Measurements from ENCODE around the gene SLC45A1.
"Not testable (repeated sequence)": the region's sequence is repeated elsewhere in the genome, so short reads cannot be mapped to it uniquely, and the experiment has no call there.

The SLC45A1 gene

DNA sequence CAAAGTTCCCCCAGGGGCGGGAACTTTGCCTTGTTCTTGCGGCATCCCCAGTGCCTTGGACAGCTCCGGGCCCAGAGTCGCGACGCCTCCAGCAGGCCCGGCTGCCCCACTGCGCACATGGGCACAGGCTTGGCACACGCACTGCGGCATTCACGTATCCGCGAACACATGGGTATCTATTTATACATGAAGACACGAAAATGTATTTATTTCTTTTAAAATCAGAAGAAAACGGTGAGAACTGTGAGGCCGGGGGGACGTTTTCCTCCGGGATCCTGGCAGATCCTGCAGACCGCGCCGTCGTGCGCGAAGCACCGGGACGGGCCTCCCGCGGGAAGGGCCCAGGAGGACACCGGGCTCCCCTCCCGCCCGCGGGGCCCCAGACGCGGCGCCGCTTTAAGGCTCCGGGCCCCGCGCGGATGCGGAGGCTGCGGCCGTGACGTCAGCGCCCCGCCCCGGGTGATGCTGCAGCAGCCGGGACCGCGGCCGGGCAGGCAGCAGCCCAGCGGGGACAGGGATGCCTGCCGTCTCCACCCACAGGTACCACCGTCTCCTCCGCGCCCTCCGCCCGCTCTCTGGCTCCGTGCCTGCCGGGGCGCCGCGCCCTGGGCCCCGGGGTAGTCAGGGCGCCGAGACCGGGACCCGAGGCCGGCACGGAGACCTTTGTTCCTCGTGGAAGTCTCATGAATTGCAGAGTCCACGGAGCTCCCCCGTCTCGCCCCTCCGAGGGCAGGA lies at the start of gene SLC45A1:
Gene SLC45A1, plus strand, starts transcription at position 468 of the 735 bp plus-strand sequence. CDS start 6,216 bp downstream, outside the sequence.
- DNase-seq: peak; percentile 70

DNA sequence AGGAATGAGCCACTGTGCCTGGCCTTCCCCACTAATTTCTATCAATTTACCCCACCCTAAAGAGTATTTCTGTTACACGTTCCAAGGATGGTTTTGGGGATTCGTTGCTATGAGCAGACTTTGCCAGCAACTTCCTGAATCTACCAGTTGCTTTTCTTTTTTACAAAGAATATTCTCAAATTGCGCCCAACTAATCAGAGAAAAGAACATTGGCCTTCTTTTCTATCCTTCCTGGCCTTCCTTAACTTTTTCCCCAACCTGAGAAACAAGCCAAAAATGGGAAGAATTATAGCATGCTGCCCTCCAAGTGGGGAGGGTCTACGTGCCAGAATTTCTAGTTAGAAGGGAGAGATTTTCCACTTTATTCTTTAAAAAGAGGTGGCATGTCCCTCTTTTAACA lies 44.9 kb upstream of the SLC45A1 start:
- DNase-seq: no peak

DNA sequence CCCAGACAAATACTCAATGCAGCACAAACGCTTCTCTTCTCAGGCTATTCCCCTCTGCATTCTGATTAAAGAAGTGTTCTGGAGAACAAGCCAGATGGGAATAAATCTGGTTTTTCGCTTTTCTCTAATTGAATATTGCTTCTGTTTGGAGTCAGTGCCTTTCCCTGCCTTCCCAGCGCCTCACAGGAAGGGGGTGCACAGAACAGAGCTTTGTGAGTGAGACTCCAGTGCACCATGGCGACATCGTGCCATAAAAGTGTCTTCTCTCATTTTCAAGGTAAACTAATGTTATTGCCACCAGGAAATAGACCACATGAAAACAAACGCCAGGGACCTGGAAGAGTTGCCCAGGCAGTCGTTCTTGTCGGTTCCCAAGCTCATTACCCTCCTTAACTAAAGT lies 43.6 kb upstream of the SLC45A1 start:
- no peak for DNase-seq

DNA sequence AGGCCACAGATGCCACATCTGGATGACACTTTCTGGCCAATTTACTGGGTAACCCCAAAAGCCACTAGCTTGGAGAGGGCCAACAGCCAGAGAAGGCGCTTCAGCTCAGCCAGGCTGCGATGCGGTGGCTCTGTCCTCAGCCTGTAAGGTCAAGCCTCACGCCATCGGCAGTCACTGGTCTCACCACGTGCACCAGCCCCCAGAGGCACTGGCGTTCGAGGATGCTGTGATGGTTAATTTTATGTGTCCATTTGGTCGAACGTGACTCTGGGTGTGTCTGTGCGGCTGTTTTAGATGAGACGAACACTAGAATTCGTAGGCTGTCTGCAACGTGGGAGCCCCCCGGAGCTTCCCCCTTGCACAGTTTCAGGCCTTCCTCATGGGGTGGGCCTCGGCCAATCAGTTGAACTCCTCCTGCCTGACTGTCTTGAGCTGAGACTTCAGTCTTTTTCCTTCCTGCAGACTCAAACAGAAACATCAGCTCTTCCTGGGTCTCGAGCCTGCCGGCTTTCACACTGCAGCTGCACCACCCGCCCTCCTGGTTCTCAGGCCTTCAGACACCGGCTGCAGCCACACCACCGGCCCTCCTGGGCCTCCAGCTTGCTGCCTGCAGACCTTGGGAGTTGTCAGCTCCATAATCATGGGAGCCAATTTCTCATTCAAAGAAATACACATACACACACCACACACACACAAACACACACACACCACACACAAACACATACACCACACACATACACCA lies 41.6 kb upstream of the SLC45A1 start:
- DNase-seq: no peak

DNA sequence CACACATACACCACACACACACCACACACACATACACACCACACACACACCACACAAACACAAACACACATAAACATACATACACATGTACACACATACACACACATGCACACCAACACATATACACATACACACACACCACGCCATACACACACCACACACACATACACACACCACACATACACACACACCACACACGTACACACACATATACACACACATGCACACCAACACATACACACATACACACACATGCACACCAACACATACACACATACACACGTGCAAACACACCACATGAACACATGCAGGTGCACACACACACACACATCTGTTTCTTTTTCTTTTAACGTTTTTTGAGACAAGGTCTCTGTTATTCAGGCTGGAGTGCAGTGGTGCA lies 41.0 kb upstream of the SLC45A1 start:
- no peak for DNase-seq

DNA sequence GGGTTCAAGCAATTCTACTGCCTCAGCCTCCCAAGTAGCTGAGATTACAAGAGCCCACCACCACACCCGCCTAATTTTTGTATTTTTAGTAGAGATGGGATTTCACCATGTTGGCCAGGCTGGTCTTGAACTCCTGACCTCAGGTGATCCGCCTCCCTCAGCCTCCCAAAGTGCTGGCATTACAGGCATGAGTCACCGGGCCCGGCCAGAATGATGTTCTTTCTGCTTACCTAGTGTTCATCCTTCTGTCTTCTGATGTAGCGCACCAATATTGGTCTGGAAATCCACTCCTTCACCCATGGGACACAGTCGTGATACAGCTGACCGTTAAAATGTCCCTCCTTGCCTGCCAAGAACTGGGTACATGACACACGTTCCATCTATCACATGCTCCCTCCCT lies 39.2 kb upstream of the SLC45A1 start:
- DNase-seq: not testable (repeated sequence)

DNA sequence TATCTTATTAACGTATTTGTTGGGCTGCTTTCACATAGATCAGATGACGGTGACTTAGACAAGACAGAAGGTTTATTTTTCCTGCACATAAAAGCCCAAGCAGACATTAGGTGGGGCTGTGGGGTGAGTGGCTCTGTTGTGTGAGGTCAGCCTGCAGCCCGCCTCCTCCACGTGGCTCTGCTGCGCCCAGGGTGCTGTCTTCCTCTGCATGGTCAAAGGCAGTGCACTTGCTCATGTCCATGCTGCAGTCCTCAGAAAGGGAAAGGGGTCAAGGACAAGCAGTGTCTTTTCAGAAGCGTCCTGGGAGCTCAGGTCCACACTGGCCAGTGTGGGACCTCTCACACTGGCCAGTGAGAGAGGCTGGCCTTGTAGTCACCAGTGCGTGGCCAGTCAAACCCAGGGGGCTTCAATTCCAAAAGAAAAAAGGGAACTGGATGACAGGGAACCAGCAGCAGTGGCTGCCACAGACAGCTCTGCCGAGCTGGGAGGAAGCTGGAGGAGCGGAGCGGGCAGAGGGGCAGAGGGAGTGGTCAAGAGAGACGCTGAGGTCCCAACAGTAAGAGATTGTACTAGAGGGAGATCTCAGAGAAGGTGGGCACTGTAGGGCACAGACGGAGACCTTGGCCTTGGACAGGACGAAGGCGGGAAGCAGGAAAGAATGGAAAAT lies 35.9 kb upstream of the SLC45A1 start:
- no peak for DNase-seq

DNA sequence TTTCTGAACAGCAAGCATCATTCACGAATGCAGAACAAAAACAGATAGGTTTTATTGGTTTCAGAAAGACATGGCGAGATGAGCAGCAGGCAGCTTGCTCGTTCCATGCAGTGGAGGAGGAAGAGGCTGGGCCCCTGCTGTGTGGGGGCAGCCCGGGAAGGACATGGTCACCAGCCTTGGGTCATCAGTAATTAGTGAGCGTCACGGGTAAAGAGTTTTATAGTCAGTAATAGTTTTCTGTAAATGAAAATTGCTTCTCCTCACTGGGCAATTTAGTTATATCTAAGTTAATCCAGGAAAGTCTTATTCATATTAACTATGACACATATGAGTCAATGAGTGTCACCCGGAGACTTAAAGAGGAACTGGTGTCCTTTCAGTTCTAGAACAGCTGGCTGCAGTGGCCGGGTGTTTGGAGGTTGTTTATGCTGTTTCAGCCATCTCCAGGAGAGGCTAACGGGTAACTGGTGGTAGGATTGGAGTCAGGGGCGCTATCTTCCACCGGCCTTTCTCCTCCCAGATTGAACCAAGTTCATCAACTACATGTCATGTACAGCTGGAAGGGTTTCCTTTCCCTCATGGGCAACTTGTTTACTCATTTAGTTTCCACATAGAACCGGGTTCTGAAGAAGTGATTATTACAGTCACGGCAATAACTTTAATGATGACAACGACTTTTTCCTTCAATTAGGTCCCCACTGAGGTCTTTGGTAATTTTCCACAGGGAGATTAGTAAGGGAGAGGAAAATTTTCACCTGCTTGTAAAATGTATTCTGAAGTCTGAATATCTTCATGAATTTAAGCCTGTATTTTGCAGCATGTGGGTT lies 34.6 kb upstream of the SLC45A1 start:
- DNase-seq: no peak

DNA sequence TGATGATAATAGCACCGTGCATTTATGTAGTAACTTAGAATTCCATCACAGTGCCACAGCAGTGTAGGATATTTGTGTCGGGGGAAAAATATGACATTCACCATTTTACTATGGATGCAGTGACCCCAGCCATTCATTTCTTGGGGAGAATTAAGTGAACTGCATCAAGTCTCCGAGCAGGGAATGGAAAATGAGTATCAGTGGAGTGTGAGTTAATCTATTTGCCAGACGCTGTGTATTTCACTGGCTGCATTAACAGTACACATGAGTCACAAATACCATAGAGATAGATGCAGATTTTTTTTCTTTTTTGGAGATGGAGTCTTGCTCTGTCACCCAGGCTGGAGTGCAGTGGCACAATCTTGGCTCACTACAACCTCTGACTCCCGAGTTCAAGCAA lies 33.8 kb upstream of the SLC45A1 start:
- no peak for DNase-seq

DNA sequence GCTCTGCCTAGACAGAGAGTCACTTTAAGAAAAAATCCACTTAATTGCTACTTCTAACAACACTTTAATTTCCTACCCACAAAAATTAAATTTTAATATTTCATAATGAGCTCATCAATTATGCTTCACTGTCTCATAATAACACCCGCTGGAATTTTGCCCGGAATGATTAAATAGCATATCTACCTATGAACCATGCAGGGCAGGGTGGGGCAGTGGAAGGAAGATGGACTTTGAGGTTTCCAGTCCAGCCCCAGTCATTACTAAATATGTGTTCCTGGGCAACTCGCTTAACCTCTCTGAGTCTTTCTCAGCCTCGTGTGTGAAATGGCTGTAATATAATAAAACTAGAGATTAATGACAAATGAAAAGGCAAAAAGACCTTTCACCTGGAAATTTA lies 32.8 kb upstream of the SLC45A1 start:
- no peak for DNase-seq

DNA sequence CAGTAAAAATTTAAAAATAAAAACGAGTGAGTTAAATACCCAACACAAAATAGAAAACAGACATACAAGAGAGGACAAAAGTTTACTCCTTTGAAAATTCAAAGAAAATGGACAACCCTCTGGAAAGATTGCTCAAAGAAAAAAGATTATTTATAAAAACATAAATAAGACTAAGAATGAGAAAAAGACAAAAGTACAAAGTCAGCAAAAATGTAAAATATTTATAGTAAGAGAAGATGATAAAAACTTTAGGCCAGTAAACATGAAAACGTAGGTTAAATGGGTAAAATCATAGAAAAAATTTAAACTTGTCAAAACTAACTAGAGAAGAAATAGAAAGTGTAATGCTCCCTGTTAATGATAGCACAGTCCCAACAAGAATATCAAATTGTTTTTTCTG lies 31.9 kb upstream of the SLC45A1 start:
- DNase-seq: no peak

DNA sequence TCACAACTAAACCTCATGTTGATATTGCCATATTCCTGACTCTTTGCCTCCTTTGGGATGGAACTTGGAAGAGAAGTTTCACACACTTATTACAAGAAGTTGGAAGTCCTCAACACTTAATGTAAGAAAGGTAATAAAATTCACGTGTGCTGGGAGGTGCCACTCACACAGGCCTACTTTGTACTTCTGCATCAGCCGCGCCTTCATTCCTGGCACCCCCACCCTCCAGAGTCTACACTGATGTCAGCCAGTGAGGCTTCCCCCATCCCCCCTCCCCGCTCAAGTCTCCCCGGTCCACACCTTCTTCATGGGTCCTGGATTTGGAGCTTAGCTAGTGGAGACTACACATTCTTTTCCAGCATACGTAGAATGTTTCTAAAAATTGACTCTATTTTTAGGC lies 24.8 kb upstream of the SLC45A1 start:
- DNase-seq: no peak

DNA sequence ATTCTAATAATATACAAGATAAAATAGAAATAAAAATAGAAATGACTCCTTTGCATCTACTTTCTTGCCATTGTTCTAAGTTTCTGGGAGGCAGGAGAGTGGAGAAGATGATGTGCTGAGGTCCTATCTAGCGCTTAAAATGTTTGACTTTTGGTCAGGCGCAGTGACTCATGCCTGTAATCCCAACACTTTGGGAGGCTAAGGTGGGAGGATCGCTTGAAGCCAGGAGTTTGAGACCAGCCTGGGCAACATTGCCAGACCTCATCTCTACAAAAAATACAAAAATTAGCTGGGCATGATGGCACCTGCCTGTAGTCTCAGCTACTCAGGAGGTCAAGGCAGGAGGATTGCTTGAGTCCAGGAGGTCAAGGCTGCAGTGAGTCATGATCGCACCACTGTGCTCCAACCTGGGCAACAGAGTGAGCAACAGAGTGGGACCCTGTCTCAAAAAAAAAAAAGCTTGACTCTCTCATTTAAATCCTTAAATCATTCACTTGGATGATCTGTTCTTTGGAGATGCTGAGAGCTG lies 24.2 kb upstream of the SLC45A1 start:
- no peak for DNase-seq

DNA sequence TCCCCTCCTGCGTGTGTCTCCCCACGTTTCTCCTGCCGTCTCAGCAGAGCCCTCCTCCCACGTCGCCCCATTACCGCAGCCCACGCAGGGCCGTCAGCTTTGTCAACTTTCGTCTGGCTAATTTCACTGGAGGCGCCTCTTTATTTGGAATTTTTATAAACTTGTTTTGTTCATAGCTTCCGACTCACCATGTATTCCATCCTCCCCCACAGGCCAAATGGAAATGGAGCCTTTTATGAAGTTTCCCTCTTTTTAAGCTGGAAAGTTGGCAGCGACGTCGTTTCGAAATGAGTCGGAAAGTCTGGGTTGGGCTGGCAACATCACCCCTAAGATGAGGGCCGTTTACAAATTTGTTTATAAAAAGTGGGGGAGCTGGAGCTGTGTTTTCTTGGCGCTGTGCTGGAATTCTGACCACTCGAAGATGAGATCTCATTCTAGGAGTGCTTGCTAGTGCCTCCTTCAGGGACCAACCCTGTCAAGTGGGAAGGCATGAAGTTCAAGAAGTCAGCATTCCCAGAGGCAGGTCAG lies 23.7 kb upstream of the SLC45A1 start:
- no peak for DNase-seq

DNA sequence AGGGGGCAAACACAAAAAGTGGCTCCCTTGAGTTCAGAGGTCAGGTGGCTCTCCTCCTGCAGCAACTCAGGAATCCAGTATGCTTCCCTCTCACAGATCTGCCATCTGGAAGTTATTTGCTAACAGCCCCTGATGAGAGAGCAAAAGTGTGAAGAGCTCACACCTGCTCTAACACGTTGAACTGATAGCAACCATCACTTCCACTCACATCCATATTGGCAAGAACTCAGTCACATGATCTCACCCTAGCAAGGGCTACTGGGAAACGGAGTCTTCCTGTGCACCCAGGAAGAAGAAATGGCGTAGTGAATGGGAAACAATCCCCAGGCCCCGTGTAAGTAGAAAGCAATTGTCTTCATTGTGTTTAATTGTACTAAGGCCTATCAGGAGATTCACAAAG lies 20.7 kb upstream of the SLC45A1 start:
- DNase-seq: no peak

DNA sequence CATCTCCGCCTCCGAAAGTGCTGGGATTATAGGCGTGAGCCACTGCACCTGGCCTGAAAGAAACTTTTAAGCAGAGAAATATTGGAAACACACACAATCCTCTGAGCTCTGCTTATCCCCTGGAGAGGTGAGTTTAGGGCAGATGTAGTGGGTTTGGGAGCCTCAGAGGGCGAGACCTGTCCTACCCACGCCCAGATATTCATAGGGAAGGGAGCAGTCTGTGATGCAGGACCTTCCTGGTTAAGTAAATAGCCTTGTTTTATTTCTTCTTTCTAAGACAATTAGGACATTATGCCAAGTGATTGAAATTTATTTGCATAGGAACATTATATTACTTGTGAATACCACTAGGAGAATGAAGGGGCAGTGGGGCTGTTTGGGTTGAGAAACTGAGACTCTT lies 18.0 kb upstream of the SLC45A1 start:
- no peak for DNase-seq

DNA sequence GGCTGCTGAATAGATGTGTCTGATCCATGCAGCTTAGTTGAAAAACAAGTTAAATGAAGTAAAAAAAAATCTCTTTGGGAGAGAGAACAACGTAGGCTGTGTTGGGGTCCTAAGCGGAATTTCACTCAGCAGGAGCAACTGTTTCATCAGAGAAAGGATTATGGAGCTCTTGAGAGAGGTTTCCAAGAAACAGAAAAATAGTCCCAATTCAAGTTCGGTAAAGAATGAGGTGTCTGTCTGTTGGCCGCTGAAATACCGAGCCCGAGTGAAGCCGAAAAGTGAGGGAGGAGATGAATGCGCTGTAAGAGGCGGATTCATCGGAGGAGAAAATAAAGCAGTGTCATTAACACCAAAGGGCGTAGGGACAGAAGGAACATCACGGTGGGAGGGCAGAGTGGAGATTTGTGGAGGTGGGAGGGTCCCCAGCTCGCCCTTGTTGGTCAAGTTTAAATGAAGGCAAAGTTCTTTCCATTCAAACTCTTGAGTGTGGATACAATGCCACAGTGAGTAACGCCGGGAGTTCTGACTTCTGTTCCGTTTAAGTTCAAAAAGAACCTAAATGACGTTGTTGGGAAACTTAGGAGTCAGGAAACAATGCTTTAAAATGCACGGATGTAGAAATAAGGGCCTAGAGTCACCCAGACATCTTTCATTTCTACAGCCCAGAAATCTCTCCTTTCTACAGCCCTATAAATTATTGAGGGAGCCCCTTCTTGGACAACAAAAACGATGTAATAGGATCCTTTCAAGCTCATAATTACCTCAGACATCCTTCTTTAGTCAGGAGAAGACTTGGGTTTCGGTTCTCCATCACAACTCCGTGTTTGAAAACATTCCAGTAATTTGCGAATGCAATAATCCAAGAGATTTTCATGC lies 15.6 kb upstream of the SLC45A1 start:
- no peak for DNase-seq

DNA sequence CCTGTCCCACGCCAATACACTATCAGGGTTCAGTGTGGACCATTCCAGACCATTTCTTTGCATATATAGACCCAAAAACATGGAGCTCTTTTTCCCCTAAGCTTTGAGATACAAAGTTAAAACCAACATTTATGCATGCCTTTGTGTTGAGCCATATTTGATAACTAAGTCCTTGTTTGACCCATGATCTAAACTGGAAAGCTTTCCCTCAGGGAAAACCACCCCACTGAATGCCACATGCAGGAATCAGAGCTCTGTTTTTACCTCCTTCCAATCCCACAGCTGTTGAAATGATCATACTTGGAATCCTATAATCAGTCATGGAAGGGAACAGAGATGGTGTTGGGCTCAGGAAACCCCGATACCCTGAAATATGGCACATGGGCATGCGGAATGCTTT lies 14.8 kb upstream of the SLC45A1 start:
- no peak for DNase-seq

DNA sequence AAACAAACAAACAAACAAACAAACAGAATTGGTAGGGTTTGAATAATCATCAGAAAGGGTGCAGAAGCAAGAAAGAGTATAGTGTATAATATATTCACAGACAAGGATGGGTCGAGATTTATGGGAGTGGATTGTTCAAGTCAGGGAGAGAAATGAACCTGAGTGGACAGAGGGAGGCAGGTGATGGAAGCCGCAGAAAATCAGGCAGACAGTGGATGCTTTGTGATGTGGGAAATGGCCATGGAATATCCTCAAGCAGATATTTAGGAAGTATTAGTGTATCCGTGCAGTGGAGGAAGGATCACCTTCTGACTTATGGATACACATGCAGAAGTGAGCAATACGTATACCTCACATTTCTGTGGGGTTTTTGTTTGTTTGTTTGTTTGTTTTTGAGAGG lies 14.0 kb upstream of the SLC45A1 start:
- no peak for DNase-seq

DNA sequence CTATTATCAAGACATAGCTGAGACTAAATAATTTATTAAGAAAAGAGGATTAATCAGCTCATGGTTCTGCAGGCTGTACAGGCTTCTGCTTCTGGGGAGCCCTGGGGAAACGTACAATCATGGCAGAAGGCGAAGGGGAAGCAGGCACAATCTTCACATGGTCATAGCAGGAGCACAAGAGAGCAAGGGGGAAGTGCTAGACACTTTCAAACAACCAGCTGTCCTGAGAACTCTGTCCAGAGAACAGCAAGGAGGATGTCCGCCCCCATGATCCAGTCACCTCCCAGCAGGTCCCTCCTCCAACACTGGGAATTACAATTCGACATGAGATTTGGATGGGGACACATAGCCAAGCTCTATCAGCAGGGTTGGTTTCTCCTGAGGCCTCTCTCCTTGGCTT lies 10.3 kb upstream of the SLC45A1 start:
- no peak for DNase-seq

DNA sequence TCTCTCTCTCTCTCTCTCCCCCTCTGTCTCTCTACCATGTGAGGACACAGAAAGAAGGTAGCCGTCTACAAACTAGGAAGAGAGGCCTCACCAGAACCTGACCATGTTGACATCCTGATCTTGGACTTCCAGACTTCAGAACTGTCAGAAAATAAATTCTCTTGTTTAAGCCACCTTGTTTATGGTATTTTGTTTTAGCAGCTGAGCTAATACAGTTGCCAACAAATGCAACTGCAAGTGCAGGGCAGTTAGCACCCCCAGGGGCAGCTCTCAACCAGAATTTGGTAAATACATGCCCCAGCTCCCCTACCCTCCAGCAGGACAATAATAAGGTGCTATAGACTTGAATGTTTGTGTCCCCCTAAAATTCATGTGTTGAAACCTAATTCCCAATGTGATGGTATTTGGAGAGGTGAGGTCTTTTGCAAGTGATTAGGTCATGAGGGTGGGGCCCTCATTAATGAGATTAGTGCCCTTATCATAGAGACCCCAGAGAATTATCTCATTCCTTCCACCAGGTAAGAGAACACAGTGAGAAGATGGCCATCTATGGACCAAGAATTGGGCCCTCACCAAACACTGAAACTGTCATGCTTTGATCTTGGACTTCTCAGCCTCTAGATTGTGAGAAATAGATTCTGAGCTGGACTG lies 6.7 kb upstream of the SLC45A1 start:
- DNase-seq: no peak

All from activated CD4-positive, alpha-beta T cell treated with anti-CD3 and anti-CD28 coated beads for 1 hour (primary cell).